Lower lobe of right lung (tissue), 2 donors: ENCODE results near the gene EBPL. TPM values are rescaled to one million over a fixed set of nuclear protein-coding genes. Genes with fewer than 3 reads are reported as not detected.

Experiments used
- ATAC-seq, 2 donors: fragments of 200-7000 bp; cut with Tn5 transposase; one replicate each; pipeline ENCODE4 v1.9.1; 2020 to 2022; ENCODE audit warnings: mild to moderate bottlenecking in 2 of 2, moderate library complexity in 2 of 2
- DNase-seq: peaks from one replicate; pipeline ENCODE4 v3.0.0-alpha.2; 2020
- H3K27ac ChIP-seq: fragments of 200-600 bp; one replicate; pipeline ENCODE4 v1.8.0; 2022
- H3K27me3 ChIP-seq: fragments of 200-600 bp; one replicate; pipeline ENCODE4 v1.8.0; 2022; ENCODE audit warnings: low read depth
- H3K36me3 ChIP-seq: fragments of 200-600 bp; one replicate; pipeline ENCODE4 v1.8.0; 2022; ENCODE audit warnings: mild to moderate bottlenecking
- H3K4me1 ChIP-seq: fragments of 200-600 bp; one replicate; pipeline ENCODE4 v1.8.0; 2022
- H3K4me3 ChIP-seq: fragments of 200-600 bp; one replicate; pipeline ENCODE4 v1.8.0; 2022; ENCODE audit warnings: mild to moderate bottlenecking
- H3K9me3 ChIP-seq: fragments of 200-600 bp; one replicate; pipeline ENCODE4 v1.8.0; 2022
- intact Hi-C: fragments of 100-400 bp; cut with DNase I; formaldehyde crosslinking; loops from one replicate; pipeline ENCODE4 v1.11.0; 2022
- total RNA-seq: library from RNA; stranded (reverse); fragmentation: NEBNext Ultra II Directional; extraction: Animal tissue kit (Norgen Biotek cat#: 25700); gene quantifications from one replicate; pipeline ENCODE4 v1.2.1, GENCODE V29; 2021
- TF ChIP-seq, protein P1 (sequence below): fragments of 200-600 bp; IDR thresholded peaks from one replicate; pipeline ENCODE4 v1.8.0; 2022; ENCODE audit warnings: antibody characterized with exemption, mild to moderate bottlenecking
- donor health status: DM: no; HTN: yes; CAD: no; lungs with severe emphysema.

Gene EBPL
- total RNA-seq, 1 donor from 2014 or later = 48.4 TPM

DNA sequence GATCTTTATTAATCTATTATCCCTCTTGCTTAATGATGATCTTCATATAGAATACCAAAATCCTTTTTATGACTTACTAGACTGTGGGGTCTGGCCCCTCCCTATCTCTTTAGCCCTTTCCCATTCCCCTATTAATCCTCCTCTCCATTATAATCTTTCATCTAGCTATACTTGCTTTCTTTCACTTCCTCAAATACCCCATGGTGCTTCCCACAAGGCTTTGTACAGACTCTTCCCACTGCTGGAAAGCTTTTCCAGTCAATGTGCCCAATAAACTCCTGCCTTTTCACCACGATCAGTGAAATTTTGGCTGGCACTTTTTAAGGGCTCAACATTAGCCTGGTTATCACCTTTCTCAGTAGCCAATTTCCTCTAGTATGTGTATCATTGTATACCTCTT, 3.2 kb upstream of the EBPL start:
- no peak overlapping the region for H3K4me3 ChIP-seq
- no peak for ATAC-seq
- TF ChIP-seq, protein P1, sequence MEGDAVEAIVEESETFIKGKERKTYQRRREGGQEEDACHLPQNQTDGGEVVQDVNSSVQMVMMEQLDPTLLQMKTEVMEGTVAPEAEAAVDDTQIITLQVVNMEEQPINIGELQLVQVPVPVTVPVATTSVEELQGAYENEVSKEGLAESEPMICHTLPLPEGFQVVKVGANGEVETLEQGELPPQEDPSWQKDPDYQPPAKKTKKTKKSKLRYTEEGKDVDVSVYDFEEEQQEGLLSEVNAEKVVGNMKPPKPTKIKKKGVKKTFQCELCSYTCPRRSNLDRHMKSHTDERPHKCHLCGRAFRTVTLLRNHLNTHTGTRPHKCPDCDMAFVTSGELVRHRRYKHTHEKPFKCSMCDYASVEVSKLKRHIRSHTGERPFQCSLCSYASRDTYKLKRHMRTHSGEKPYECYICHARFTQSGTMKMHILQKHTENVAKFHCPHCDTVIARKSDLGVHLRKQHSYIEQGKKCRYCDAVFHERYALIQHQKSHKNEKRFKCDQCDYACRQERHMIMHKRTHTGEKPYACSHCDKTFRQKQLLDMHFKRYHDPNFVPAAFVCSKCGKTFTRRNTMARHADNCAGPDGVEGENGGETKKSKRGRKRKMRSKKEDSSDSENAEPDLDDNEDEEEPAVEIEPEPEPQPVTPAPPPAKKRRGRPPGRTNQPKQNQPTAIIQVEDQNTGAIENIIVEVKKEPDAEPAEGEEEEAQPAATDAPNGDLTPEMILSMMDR = no peak
- no peak for DNase-seq
- no peaks in the 10 kb centered on the region for H3K36me3 ChIP-seq
- H3K9me3 ChIP-seq = no peaks in the 10 kb centered on the region
- no peaks in the 10 kb centered on the region for H3K27me3 ChIP-seq
- H3K4me1 ChIP-seq = peaks cover 16% of the 10 kb centered on the region
- intact Hi-C loops = no loop called here
- no peak overlapping the region for H3K27ac ChIP-seq

DNA sequence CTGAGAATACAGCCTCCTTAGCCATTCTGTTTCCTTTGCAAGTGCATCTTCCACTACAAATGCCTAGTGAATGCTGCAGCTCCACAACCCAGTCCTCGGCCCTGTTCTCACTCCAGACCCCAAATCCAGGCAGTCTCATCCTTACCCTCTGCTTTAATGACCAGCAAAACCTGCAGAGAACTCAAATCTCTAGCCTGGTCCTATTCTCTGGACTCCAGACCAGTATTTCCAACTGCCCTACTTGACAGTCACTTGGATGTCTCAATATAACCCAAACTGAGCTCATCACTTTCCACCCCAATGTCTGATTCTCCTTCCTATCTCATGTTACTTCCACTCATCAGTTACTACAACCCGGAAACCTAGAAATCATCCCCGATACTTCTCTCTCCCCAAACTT, 2.6 kb upstream of the EBPL start:
- DNase-seq (no peak), ATAC-seq (no peak)
- Histone ChIP-seq H3K4me3 (no peak overlapping the region), H3K27ac (no peak overlapping the region), H3K27me3 (no peaks in the 10 kb centered on the region), H3K36me3 (no peaks in the 10 kb centered on the region), H3K9me3 (no peaks in the 10 kb centered on the region), H3K4me1 (peaks cover 20% of the 10 kb centered on the region)
- intact Hi-C loops = no loop called here
- TF ChIP-seq, protein P1 = no peak

DNA sequence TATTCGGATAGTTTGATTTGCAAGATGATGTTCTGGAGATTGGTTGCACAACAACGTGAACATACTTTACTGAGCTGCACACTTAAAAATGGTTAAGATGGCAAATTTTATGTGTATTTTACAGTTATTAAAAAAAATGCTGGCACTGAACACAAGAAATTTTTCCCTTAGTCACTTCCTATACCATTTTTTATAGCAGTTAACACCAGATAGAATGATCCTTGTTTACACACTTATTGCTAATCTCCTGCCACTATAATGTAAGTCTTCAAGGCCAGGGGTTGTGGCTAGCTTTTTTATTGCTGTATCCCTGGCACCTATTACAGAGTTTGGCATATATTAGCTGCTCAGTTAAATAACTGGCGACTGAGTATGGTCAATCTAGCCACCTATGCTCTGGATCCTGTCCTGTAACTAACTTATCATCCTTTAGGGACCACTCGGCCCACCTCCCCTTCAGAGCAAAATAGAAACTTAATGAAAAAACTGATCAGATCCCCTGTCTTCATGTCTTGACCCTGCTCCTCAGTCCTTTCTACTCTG, 2.0 kb upstream of the EBPL start:
- Histone ChIP-seq H3K9me3 (no peaks in the 10 kb centered on the region), H3K27me3 (no peaks in the 10 kb centered on the region), H3K27ac (no peak overlapping the region), H3K4me3 (no peak overlapping the region), H3K36me3 (no peaks in the 10 kb centered on the region), H3K4me1 (peaks cover 20% of the 10 kb centered on the region)
- DNase-seq = no peak
- ATAC-seq = no peak
- intact Hi-C loops = no loop called here
- TF ChIP-seq, protein P1 = no peak

DNA sequence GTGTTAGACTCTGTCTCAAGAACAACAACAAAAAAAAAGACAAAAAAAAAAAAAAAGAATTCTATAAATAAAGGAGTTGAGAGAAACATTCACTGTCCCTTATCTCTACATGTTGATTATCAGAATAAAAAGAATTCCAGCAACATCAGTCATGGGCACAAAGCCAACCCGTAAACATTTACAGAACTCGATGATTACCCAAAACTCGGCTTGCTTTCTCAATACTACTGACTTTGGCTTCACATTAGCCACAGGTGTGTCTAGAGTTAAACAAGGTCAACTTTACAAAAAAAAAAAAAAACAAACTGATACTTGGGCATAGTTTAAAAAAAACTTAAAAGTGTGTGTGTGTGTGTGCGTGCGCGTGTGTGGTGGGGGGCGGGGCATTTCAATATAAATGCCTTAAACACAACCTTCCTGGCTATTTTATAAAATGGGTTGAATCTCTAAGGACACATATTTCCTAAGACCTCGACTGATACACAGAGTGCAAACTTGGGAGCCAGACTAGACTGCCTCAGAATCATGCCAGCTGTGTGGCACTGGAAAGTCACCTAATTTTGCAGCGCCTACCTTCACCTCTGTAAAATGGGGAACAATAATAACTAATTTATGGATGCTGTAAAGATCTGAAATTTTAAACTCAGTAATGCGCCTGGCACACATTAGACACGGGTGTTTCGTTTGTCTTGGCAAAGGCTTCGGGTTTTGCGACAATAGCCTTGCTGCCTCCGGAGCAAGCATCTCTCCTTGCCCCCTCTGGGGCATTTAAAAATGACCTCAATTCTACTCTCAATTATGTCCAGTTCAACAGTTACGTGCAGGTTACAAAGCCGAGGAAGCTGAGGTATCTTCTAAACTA, 922 bp downstream of the EBPL start:
- TF ChIP-seq, protein P1 = no peak
- H3K36me3 ChIP-seq = no peaks in the 10 kb centered on the region
- intact Hi-C loops = no loop called here
- peak overlapping the region; percentile 84 for H3K27ac ChIP-seq
- H3K4me1 ChIP-seq = peaks cover 20% of the 10 kb centered on the region
- peak; percentile 3 to 36 for ATAC-seq
- peak overlapping the region; percentile 89 for H3K4me3 ChIP-seq
- H3K27me3 ChIP-seq = no peaks in the 10 kb centered on the region
- DNase-seq = no peak
- H3K9me3 ChIP-seq = no peaks in the 10 kb centered on the region

DNA sequence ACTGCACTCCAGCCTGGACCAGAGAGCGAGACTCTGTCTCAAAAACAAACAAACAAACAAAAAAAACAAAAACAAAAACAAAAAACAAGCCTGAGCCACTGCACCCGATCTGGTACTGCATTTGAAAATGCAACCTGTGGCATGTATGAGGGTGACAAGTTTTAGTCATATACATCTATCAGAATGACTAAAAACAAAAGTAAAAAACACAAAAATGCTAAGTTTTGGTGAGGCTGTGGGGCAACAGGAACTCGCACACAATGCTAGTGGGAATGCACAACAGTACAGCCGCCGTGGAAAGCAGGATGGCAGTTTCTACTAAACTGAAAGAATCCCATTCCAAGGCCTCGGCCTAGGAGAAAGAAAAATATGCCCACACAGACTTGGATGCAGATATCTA, 7.8 kb downstream of the EBPL start:
- TF ChIP-seq, protein P1 = no peak
- no peak for DNase-seq
- ATAC-seq = no peak
- H3K4me3 ChIP-seq = no peak overlapping the region
- H3K27ac ChIP-seq = no peak overlapping the region
- intact Hi-C loops = no loop called here
- H3K36me3 ChIP-seq = no peaks in the 10 kb centered on the region
- H3K9me3 ChIP-seq = no peaks in the 10 kb centered on the region
- H3K27me3 ChIP-seq = no peaks in the 10 kb centered on the region
- H3K4me1 ChIP-seq = no peaks in the 10 kb centered on the region
